HEK293 (cell line): ENCODE results near the gene USP13.

Experiments used
- CTCF ChIP-seq: fragments of 450-650 bp; formaldehyde crosslinking; IDR thresholded peaks from 2 replicates; pipeline ENCODE4 v1.5.1; 2016; ENCODE audit warnings: missing biosample characterization, missing genetic modification characterization
- KLF10 ChIP-seq: fragments of 450-650 bp; IDR thresholded peaks from 2 replicates; pipeline ENCODE4 v1.5.1; 2018; ENCODE audit warnings: missing biosample characterization, mild to moderate bottlenecking, missing genetic modification characterization
- REST ChIP-seq: fragments of 450-650 bp; formaldehyde crosslinking; IDR thresholded peaks from 2 replicates; pipeline ENCODE4 v1.5.1; 2016; ENCODE audit warnings: missing biosample characterization, missing genetic modification characterization
- SETDB1 ChIP-seq: IDR thresholded peaks from one replicate; pipeline ENCODE4 v1.6.1; 2017; ENCODE audit warnings: mild to moderate bottlenecking, low read length, moderate library complexity, mixed read lengths; ENCODE audit not compliant: insufficient read length
- ZFHX2 ChIP-seq: fragments of 450-650 bp; formaldehyde crosslinking; conservative IDR thresholded peaks from 2 replicates; pipeline ENCODE4 v1.5.1; 2016; ENCODE audit warnings: missing biosample characterization, missing genetic modification characterization
- ZNF146 ChIP-seq: fragments of 450-650 bp; formaldehyde crosslinking; IDR thresholded peaks from 2 replicates; pipeline ENCODE4 v1.5.1; 2016; ENCODE audit warnings: missing biosample characterization, missing genetic modification characterization
- ZNF514 ChIP-seq: fragments of 450-650 bp; formaldehyde crosslinking; IDR thresholded peaks from 2 replicates; pipeline ENCODE4 v1.5.1; 2016; ENCODE audit warnings: missing biosample characterization, missing genetic modification characterization

- TF ChIP-seq SETDB1: no peak
- no peak for TF ChIP-seq CTCF (tag by site-specific recombination)
- TF ChIP-seq ZNF146 (tag by site-specific recombination): no peak
- TF ChIP-seq ZFHX2: no peak
- no peak for TF ChIP-seq KLF10 (tag by site-specific recombination)
- no peak for TF ChIP-seq ZNF514 (tag by site-specific recombination)
- TF ChIP-seq REST: no peak
Observed at GRCh38 chr3:179811321-179812095, 158.7 kb downstream of the USP13 start.
